Breast epithelium (tissue), 4 donors: ENCODE measurements around the gene LPP. TPM values are rescaled to one million over a fixed set of nuclear protein-coding genes. Genes with fewer than 3 reads are reported as not detected.

Experiments used
- DNase-seq, 2 donors: peaks; one replicate each; pipeline ENCODE4 v3.0.0-alpha.2; 2019; ENCODE audit warnings: low spot score in 2 of 2
- H3K27ac ChIP-seq, 2 donors: fragments of 200-600 bp; sonication (generic) in 1 of 2; one replicate each; pipeline ENCODE4 v1.5.1; 2016 to 2019; ENCODE audit warnings: mild to moderate bottlenecking in 1 of 2
- H3K27me3 ChIP-seq, 2 donors: fragments of 200-600 bp; sonication (generic) in 1 of 2; one replicate each; pipeline versions ENCODE4 v1.5.1 to v1.6.0; 2017 to 2019; ENCODE audit warnings: control low read depth in 1 of 2, mild to moderate bottlenecking in 1 of 2
- H3K36me3 ChIP-seq: fragments of 200-600 bp; one replicate; pipeline ENCODE4 v1.5.1; 2019
- H3K4me1 ChIP-seq, 2 donors: fragments of 200-600 bp; sonication (generic); one replicate each; pipeline ENCODE4 v1.5.1; 2016 to 2019; ENCODE audit warnings: control low read depth in 1 of 2
- H3K4me3 ChIP-seq, 3 donors: fragments of 200-600 bp; sonication (generic); 1 replicate in 2 of 3; 2 replicates in 1 of 3; pipeline ENCODE4 v1.5.1; 2016 to 2019; ENCODE audit warnings: mild to moderate bottlenecking in 3 of 3, moderate library complexity in 2 of 3
- H3K9me3 ChIP-seq, 2 donors: fragments of 200-600 bp; sonication (generic) in 1 of 2; one replicate each; pipeline ENCODE4 v1.5.1; 2016 to 2019; ENCODE audit warnings: control low read depth in 1 of 2
- CTCF ChIP-seq, 3 donors: fragments of 450-650 bp; IDR thresholded peaks; one replicate each; pipeline ENCODE4 v1.5.1; 2016 to 2017; ENCODE audit warnings: antibody characterized with exemption in 3 of 3, mild to moderate bottlenecking in 3 of 3, moderate library complexity in 3 of 3
- POLR2A ChIP-seq: fragments of 450-650 bp; IDR thresholded peaks from one replicate; pipeline ENCODE4 v1.6.1; 2016; ENCODE audit warnings: antibody characterized with exemption, mild to moderate bottlenecking, moderate library complexity
- POLR2AphosphoS5 ChIP-seq, 3 donors: sonication (generic); formaldehyde crosslinking; IDR thresholded peaks; one replicate each; pipeline ENCODE4 v1.6.1; 2017; ENCODE audit warnings: antibody characterized with exemption in 3 of 3
- intact Hi-C: fragments of 100-400 bp; cut with DNase I; formaldehyde crosslinking; loops from one replicate; pipeline ENCODE4 v1.15.1; 2023; ENCODE audit warnings: low total_unique reads
- total RNA-seq, 3 donors: library from RNA; depleted of rRNA; stranded (reverse); fragments of >200 nt; gene quantifications; one replicate each; pipeline ENCODE4 v1.1.0, GENCODE V29; 2016

Gene LPP
- total RNA-seq, 3 donors from 2014 or later: 135 to 183 (median 147) TPM

GRCh38 chr3:188268336-188268735 lies 114.4 kb downstream of the LPP start:
- Histone ChIP-seq H3K9me3 (no peaks in the 10 kb centered on the region), H3K27me3 (no peaks in the 10 kb centered on the region), H3K36me3 (no peaks in the 10 kb centered on the region), H3K4me3 (no peak overlapping the region), H3K4me1 (peaks cover 14% of the 10 kb centered on the region in 2 donors), H3K27ac (peak overlapping the region; percentile 68 to 80)
- TF ChIP-seq POLR2A (no peak), CTCF (IDR thresholded peaks at IDR 0.05) (no peak), POLR2AphosphoS5 (IDR thresholded peaks at IDR 0.05) (no peak)
- intact Hi-C loops: no loop called here
- DNase-seq: no peak

- Histone ChIP-seq H3K36me3 (no peaks in the 10 kb centered on the region), H3K9me3 (no peaks in the 10 kb centered on the region), H3K4me1 (peaks cover 7 to 14% of the 10 kb centered on the region in 2 donors), H3K27ac (peak overlapping the region; percentile 68 to 80), H3K4me3 (no peak overlapping the region), H3K27me3 (no peaks in the 10 kb centered on the region)
- DNase-seq: no peak
- no peak for TF ChIP-seq CTCF (IDR thresholded peaks at IDR 0.05)
- TF ChIP-seq POLR2AphosphoS5 (IDR thresholded peaks at IDR 0.05): no peak
- no peak for TF ChIP-seq POLR2A
- intact Hi-C loops: no loop called here
Measured at GRCh38 chr3:188269040-188269439, 115.1 kb downstream of the LPP start.

- H3K36me3 ChIP-seq: no peaks in the 10 kb centered on the region
- H3K27me3 ChIP-seq: no peaks in the 10 kb centered on the region
- H3K4me1 ChIP-seq: peaks cover 0 to 10% of the 10 kb centered on the region in 2 donors
- intact Hi-C loops: loop anchor here (10.0 kb wide), 1 partner anchor 116 kb away; the partner anchor contains the start of gene LPP
- no peak overlapping the region for H3K4me3 ChIP-seq
- TF ChIP-seq CTCF (IDR thresholded peaks at IDR 0.05) (no peak), POLR2AphosphoS5 (IDR thresholded peaks at IDR 0.05) (peak in 2 of 3 donors; percentile 47 to 77), POLR2A (no peak)
- no peaks in the 10 kb centered on the region for H3K9me3 ChIP-seq
- peak overlapping the region; percentile 80 to 83 for H3K27ac ChIP-seq
- peak in 1 of 2 donors; percentile 77 for DNase-seq
Measured at GRCh38 chr3:188270423-188270972, 116.5 kb downstream of the LPP start.

- no peak for TF ChIP-seq CTCF (IDR thresholded peaks at IDR 0.05)
- no peak for TF ChIP-seq POLR2AphosphoS5 (IDR thresholded peaks at IDR 0.05)
- TF ChIP-seq POLR2A: no peak
- H3K4me1 ChIP-seq: peaks cover 0 to 10% of the 10 kb centered on the region in 2 donors
- no peaks in the 10 kb centered on the region for H3K27me3 ChIP-seq
- DNase-seq: no peak
- no peaks in the 10 kb centered on the region for H3K9me3 ChIP-seq
- intact Hi-C loops: loop anchor here (10.0 kb wide), 1 partner anchor 117 kb away; the partner anchor contains the start of gene LPP
- peak overlapping the region; percentile 80 to 83 for H3K27ac ChIP-seq
- no peak overlapping the region for H3K4me3 ChIP-seq
- no peaks in the 10 kb centered on the region for H3K36me3 ChIP-seq
Measured at GRCh38 chr3:188271226-188271914, 117.4 kb downstream of the LPP start.
